Sigmoid colon (tissue), 6 donors: ENCODE data around the gene TARP.
"Not testable (repeated sequence)": the region's sequence is repeated elsewhere in the genome, so short reads cannot be mapped to it uniquely, and the experiment has no call there.

Experiments used
- DNase-seq: peaks from one replicate; pipeline ENCODE4 v3.0.0-alpha.2; 2019
- H3K27ac ChIP-seq, 4 donors: fragments of 200-600 bp; sonication (generic); one replicate each; pipeline ENCODE4 v1.5.1; 2016 to 2019; ENCODE audit warnings: mild to moderate bottlenecking in 1 of 4
- H3K27me3 ChIP-seq, 3 donors: fragments of 200-600 bp; sonication (generic); one replicate each; pipeline ENCODE4 v1.5.1; 2019; ENCODE audit warnings: mild to moderate bottlenecking in 1 of 3
- H3K36me3 ChIP-seq, 4 donors: fragments of 200-600 bp; sonication (generic); one replicate each; pipeline ENCODE4 v1.5.1; 2016 to 2019
- H3K4me1 ChIP-seq, 4 donors: fragments of 200-600 bp; sonication (generic); one replicate each; pipeline ENCODE4 v1.5.1; 2017 to 2019
- H3K4me3 ChIP-seq, 4 donors: fragments of 200-600 bp; sonication (generic); one replicate each; pipeline ENCODE4 v1.5.1; 2017 to 2019; ENCODE audit warnings: mild to moderate bottlenecking in 2 of 4, moderate library complexity in 1 of 4
- H3K9me3 ChIP-seq, 4 donors: fragments of 200-600 bp in 3 of 4; sonication (generic) in 3 of 4; one replicate each; pipeline versions ENCODE4 v1.5.1 to v1.6.1; 2013 to 2019
- CTCF ChIP-seq, 4 experiments: fragments of 450-650 bp in 3 of 4; fragments of 200-600 bp in 1 of 4; IDR thresholded peaks; one replicate each; pipeline ENCODE4 v1.5.1; 2016 to 2019; ENCODE audit warnings: antibody characterized with exemption in 4 of 4, mild to moderate bottlenecking in 3 of 4, moderate library complexity in 2 of 4
- EP300 ChIP-seq, 4 donors: sonication (generic); formaldehyde crosslinking; IDR thresholded peaks; one replicate each; pipeline ENCODE4 v1.6.1; 2017; ENCODE audit warnings: antibody characterized with exemption in 4 of 4
- POLR2A ChIP-seq, 2 donors: fragments of 450-650 bp; IDR thresholded peaks; one replicate each; pipeline ENCODE4 v1.6.1; 2016; ENCODE audit warnings: antibody characterized with exemption in 2 of 2, mild to moderate bottlenecking in 2 of 2, moderate library complexity in 2 of 2
- POLR2AphosphoS5 ChIP-seq, 4 donors: sonication (generic); formaldehyde crosslinking; IDR thresholded peaks; one replicate each; pipeline ENCODE4 v1.6.1; 2017; ENCODE audit warnings: antibody characterized with exemption in 4 of 4
- WGBS, 2 donors: extraction: QIAGEN DNeasy Blood & Tissue Kit; methylation state at CpG; one replicate each; pipeline ENCODE4 v1.1.7; 2013; 5-methylcytosine and 5-hydroxymethylcytosine counted together
- intact Hi-C: fragments of 100-400 bp; cut with DNase I; formaldehyde crosslinking; loops from one replicate; pipeline ENCODE4 v1.15.1; 2023
- donor health status: healthy with polysubstance abuse.
- donor health status: healthy.

Gene TARP

GRCh38 chr7:38235606-38236005 lies 37.8 kb downstream of the TARP start:
- 76 to 83% methylated on average over 4 of the region's 4 CpGs for WGBS, 2 donors
- no peak overlapping the region for H3K27ac ChIP-seq
- DNase-seq = no peak
- no peak overlapping the region for H3K4me3 ChIP-seq
- intact Hi-C loops = no loop called here
- H3K4me1 ChIP-seq = no peaks in the 10 kb centered on the region
- no peaks in the 10 kb centered on the region for H3K27me3 ChIP-seq
- H3K9me3 ChIP-seq = no peaks in the 10 kb centered on the region
- TF ChIP-seq EP300 (IDR thresholded peaks at IDR 0.05) = no peak
- no peak for TF ChIP-seq POLR2AphosphoS5 (IDR thresholded peaks at IDR 0.05)
- TF ChIP-seq POLR2A (IDR thresholded peaks at IDR 0.05) = no peak
- TF ChIP-seq CTCF (IDR thresholded peaks at IDR 0.05) = no peak
- H3K36me3 ChIP-seq = peaks cover 0 to 17% (median 0%) of the 10 kb centered on the region in 4 donors

DNA sequence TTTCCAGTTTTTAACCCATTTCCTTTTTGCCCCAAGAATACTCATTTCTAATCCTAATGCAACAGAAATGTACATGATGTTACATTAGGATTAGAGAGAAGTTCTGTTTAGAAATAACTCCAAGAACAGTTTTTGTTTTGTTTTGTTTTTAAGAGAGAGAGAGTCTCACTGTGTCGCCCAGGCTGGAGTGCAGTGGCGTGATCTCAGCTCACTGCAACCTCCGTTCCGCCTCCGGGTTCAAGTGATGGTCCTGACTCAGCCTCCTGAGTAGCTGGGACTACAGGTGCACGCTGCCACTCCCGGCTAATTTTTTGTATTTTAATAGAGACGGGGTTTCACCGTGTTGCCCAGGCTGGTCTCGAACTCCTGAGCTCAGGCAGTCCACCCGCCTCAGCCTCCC lies 38.7 kb downstream of the TARP start:
- 85 to 90% methylated on average over 11 of the region's 11 CpGs for WGBS, 2 donors
- intact Hi-C loops, H3K27me3 ChIP-seq, H3K4me1 ChIP-seq, H3K4me3 ChIP-seq, H3K9me3 ChIP-seq, DNase-seq, H3K27ac ChIP-seq: not testable (repeated sequence)
- peaks cover 0 to 24% (median under 1%) of the 10 kb centered on the region in 4 donors for H3K36me3 ChIP-seq

- H3K4me3 ChIP-seq = no peak overlapping the region
- no peaks in the 10 kb centered on the region for H3K27me3 ChIP-seq
- no peak for TF ChIP-seq EP300 (IDR thresholded peaks at IDR 0.05)
- no peak for TF ChIP-seq POLR2A (IDR thresholded peaks at IDR 0.05)
- TF ChIP-seq CTCF (IDR thresholded peaks at IDR 0.05) = no peak
- TF ChIP-seq POLR2AphosphoS5 (IDR thresholded peaks at IDR 0.05) = no peak
- no peaks in the 10 kb centered on the region for H3K4me1 ChIP-seq
- intact Hi-C loops = no loop called here
- no peak for DNase-seq
- WGBS, 2 donors = 50 to 81% methylated on average over 11 of the region's 11 CpGs
- no peaks in the 10 kb centered on the region for H3K9me3 ChIP-seq
- H3K36me3 ChIP-seq = peaks cover 0 to 44% (median 10%) of the 10 kb centered on the region in 4 donors
- H3K27ac ChIP-seq = no peak overlapping the region
These were observed 40.7 kb downstream of the TARP start for GRCh38 chr7:38232502-38233366.

DNA sequence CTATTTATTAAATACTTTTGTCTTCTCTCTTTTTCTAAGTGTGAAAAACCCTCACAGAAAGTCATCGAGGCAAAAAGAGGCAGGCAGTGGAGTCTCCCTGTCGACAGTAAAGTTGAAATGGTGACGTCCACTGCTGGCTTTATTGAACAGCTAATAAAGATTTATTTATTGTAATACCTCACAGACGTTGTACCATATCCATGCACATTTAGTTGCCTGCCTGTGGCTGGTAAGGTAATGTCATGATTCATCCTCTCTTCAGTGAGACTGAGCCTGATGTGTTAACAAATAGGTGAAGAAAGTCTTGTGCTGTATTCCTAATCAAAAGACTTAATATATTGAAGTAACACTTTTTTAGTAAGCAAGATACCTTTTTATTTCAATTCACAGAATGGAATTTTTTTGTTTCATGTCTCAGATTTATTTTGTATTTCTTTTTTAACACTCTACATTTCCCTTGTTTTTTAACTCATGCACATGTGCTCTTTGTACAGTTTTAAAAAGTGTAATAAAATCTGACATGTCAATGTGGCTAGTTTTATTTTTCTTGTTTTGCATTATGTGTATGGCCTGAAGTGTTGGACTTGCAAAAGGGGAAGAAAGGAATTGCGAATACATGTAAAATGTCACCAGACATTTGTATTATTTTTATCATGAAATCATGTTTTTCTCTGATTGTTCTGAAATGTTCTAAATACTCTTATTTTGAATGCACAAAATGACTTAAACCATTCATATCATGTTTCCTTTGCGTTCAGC lies 43.4 kb downstream of the TARP start:
- Histone ChIP-seq H3K4me1 (no peaks in the 10 kb centered on the region), H3K27ac (no peak overlapping the region), H3K9me3 (no peaks in the 10 kb centered on the region), H3K36me3 (peaks cover 0 to 60% (median 10%) of the 10 kb centered on the region in 4 donors), H3K27me3 (no peaks in the 10 kb centered on the region), H3K4me3 (no peak overlapping the region)
- no peak for DNase-seq
- intact Hi-C loops = no loop called here
- TF ChIP-seq POLR2A (IDR thresholded peaks at IDR 0.05) = no peak
- TF ChIP-seq EP300 (IDR thresholded peaks at IDR 0.05) = no peak
- no peak for TF ChIP-seq POLR2AphosphoS5 (IDR thresholded peaks at IDR 0.05)
- no peak for TF ChIP-seq CTCF (IDR thresholded peaks at IDR 0.05)
- WGBS, 2 donors = 83 to 90% methylated on average over 6 of the region's 6 CpGs

DNA sequence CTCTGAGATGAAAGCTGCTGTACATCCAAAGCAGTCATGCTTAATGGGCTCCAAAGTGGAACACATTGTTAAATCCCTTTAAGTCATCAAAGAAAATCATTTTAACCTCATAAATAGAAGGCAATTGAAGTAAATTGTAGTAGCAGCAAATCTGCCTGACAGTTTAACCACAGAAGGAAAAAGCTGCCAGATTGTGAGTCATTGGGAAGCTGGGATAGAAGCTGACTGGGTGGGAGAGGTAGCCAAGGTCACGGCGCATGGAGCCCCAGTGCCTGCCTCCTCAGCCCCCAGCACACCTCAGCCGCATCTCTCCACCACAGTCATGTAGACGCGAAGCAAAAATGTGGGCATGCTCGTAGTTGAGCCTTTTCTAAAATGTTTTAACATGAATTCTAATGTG lies 44.0 kb downstream of the TARP start:
- intact Hi-C loops = no loop called here
- no peak overlapping the region for H3K4me3 ChIP-seq
- TF ChIP-seq EP300 (IDR thresholded peaks at IDR 0.05) (no peak), CTCF (IDR thresholded peaks at IDR 0.05) (no peak), POLR2AphosphoS5 (IDR thresholded peaks at IDR 0.05) (no peak), POLR2A (IDR thresholded peaks at IDR 0.05) (no peak)
- WGBS, 2 donors = 86 to 93% methylated on average over 6 of the region's 6 CpGs
- no peaks in the 10 kb centered on the region for H3K9me3 ChIP-seq
- no peak overlapping the region for H3K27ac ChIP-seq
- H3K4me1 ChIP-seq = no peaks in the 10 kb centered on the region
- peaks cover 0 to 67% (median 10%) of the 10 kb centered on the region in 4 donors for H3K36me3 ChIP-seq
- H3K27me3 ChIP-seq = no peaks in the 10 kb centered on the region
- DNase-seq = no peak
